ENCODE measurements around the gene TIGD2.

TIGD2 gene

DNA sequence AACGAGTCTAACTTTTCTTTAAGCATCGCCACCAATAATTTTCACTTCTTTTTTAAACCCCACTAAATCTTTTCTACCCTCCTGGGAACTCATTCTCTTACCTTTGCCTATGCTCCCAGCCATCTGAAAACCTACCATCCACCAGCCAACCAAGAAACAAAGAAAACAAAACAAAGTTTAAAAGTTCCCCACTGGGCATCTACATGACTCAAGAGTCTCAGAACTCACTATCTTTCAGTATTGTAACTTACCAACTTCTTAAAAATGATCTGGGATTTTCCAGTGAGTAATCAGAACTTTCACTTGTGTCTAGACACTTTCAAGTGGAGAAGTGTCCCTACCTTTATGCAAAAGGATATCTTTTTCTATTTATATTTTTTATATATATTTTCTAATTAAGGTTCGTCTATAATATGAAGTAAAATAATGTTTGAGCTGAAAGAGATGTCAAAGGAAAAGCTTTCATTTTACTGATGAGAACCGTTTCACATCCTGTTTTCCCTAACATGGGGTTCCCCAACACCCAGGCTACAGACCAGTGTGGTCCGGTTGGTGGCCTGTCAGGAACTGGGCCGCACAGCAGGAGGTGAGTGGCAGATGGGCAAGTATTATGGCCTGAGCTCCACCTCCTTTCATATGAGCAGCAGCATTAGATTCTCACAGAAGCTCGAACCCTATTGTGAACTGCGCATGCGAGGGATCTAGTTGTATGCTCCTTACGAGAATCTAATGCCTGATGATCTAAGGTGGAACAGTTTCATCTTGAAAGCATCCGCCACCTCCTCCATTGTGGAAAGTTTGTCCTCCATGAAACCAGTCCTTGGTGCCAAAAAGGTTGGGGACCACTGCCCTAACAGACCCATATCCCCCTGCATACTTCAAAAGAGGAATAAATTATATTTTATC lies 9.8 kb upstream of the TIGD2 start:
- no peak overlapping the region for H2BK5ac ChIP-seq (ENCODE audit: low read length)
- WGBS (ENCODE audit: extremely low coverage, insufficient coverage, low lambda C conversion rate): 100% methylated on average over 2 of the region's 11 CpGs
- no peak overlapping the region for H3K4me3 ChIP-seq (ENCODE audit: low read length)
- H2AK5ac ChIP-seq (ENCODE audit: low read length): no peak overlapping the region
- H3K23ac ChIP-seq (ENCODE audit: low read length): no peak overlapping the region
- H2BK15ac ChIP-seq (replicated peaks; ENCODE audit: low read depth): no peak overlapping the region
- H3K4me2 ChIP-seq (ENCODE audit: low read length): no peak overlapping the region
- no peaks in the 10 kb centered on the region for H3K27me3 ChIP-seq (ENCODE audit: insufficient read depth, low read length, poor library complexity)
- H3K56ac ChIP-seq (ENCODE audit: low read length): no peak overlapping the region
- H3K79me2 ChIP-seq (ENCODE audit: control insufficient read depth, insufficient read depth, low read length): no peaks in the 10 kb centered on the region
- H3K4ac ChIP-seq (ENCODE audit: low read depth, low read length): no peak overlapping the region
- H3K18ac ChIP-seq (ENCODE audit: low read length): no peak overlapping the region
- no peak overlapping the region for H3K9ac ChIP-seq (ENCODE audit: low read length)
- H3K79me1 ChIP-seq (ENCODE audit: low read length): no peaks in the 10 kb centered on the region
- H4K8ac ChIP-seq (ENCODE audit: low read depth, low read length): no peak overlapping the region
- DNase-seq: no peak
- H3K4me1 ChIP-seq (ENCODE audit: control insufficient read depth, low read depth, low read length): no peaks in the 10 kb centered on the region
- no peak overlapping the region for H4K5ac ChIP-seq (ENCODE audit: low read length)
- H3K36me3 ChIP-seq (ENCODE audit: control insufficient read depth, insufficient read depth, low read length): no peaks in the 10 kb centered on the region
- H2BK120ac ChIP-seq (ENCODE audit: low read depth, low read length): no peak overlapping the region
- no peak overlapping the region for H3K27ac ChIP-seq (ENCODE audit: low read depth, low read length)

DNA sequence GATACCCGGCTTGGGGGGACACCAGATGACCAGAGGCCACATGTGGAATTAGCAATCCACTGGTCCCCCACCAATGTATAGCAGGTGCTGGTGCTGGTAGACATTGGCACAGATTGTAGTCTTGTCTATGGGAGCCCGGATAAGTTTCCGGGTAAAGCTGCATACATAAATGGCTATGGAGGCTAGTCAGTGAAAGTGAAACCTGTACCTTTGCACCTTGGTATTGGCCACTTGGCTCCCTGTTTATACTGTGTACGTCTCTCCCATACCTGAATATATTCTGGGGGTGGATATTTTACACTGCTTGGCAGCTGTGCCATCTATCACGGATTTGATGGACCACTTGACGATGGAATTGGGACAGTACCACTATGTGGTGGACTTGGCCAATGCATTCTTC lies 5.6 kb upstream of the TIGD2 start:
- no peaks in the 10 kb centered on the region for H3K79me1 ChIP-seq (ENCODE audit: low read length)
- H4K5ac ChIP-seq (ENCODE audit: low read length): no peak overlapping the region
- no peak overlapping the region for H4K8ac ChIP-seq (ENCODE audit: low read depth, low read length)
- H3K4me2 ChIP-seq (ENCODE audit: low read length): no peak overlapping the region
- no peak overlapping the region for H2AK5ac ChIP-seq (ENCODE audit: low read length)
- no peak overlapping the region for H2BK5ac ChIP-seq (ENCODE audit: low read length)
- no peak overlapping the region for H2BK15ac ChIP-seq (replicated peaks; ENCODE audit: low read depth)
- no peak overlapping the region for H3K27ac ChIP-seq (ENCODE audit: low read depth, low read length)
- no peak overlapping the region for H3K56ac ChIP-seq (ENCODE audit: low read length)
- no peak overlapping the region for H3K23ac ChIP-seq (ENCODE audit: low read length)
- no peak overlapping the region for H3K4me3 ChIP-seq (ENCODE audit: low read length)
- no peak overlapping the region for H3K9ac ChIP-seq (ENCODE audit: low read length)
- DNase-seq: no peak
- H3K4me1 ChIP-seq (ENCODE audit: control insufficient read depth, low read depth, low read length): peaks cover 3% of the 10 kb centered on the region
- H3K18ac ChIP-seq (ENCODE audit: low read length): no peak overlapping the region
- H3K36me3 ChIP-seq (ENCODE audit: control insufficient read depth, insufficient read depth, low read length): no peaks in the 10 kb centered on the region
- peaks cover 1% of the 10 kb centered on the region for H3K27me3 ChIP-seq (ENCODE audit: insufficient read depth, low read length, poor library complexity)
- WGBS (ENCODE audit: extremely low coverage, insufficient coverage, low lambda C conversion rate): no CpG with 5 or more reads among the region's 6 CpGs
- no peak overlapping the region for H3K4ac ChIP-seq (ENCODE audit: low read depth, low read length)
- no peak overlapping the region for H2BK120ac ChIP-seq (ENCODE audit: low read depth, low read length)
- no peaks in the 10 kb centered on the region for H3K79me2 ChIP-seq (ENCODE audit: control insufficient read depth, insufficient read depth, low read length)

DNA sequence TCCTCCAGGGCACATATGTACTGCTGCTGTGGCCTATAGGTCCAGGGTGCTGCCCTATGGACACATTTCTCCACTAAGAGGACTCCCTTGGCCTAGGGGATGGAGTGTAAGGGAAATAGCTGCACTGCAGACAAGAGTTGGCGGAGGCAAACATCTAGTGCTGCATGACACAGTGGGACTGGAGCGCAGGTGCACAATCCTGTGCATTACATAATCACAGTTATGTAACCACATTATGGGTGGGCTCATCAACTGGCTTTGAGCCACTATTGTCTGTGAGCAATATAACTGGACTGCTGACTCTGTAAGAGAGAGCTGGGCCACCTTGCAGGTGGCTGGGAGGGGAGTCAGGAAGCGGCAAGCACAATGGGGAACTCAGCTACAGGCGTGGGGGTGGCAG lies 3.2 kb upstream of the TIGD2 start:
- no peak overlapping the region for H2AK5ac ChIP-seq (ENCODE audit: low read length)
- H3K9ac ChIP-seq (ENCODE audit: low read length): no peak overlapping the region
- no peaks in the 10 kb centered on the region for H3K36me3 ChIP-seq (ENCODE audit: control insufficient read depth, insufficient read depth, low read length)
- no peak overlapping the region for H4K5ac ChIP-seq (ENCODE audit: low read length)
- no CpG with 5 or more reads among the region's 4 CpGs for WGBS (ENCODE audit: extremely low coverage, insufficient coverage, low lambda C conversion rate)
- DNase-seq: peak; percentile 33
- no peaks in the 10 kb centered on the region for H3K79me2 ChIP-seq (ENCODE audit: control insufficient read depth, insufficient read depth, low read length)
- no peak overlapping the region for H3K4ac ChIP-seq (ENCODE audit: low read depth, low read length)
- H3K56ac ChIP-seq (ENCODE audit: low read length): no peak overlapping the region
- no peak overlapping the region for H3K27ac ChIP-seq (ENCODE audit: low read depth, low read length)
- H3K18ac ChIP-seq (ENCODE audit: low read length): no peak overlapping the region
- H2BK15ac ChIP-seq (replicated peaks; ENCODE audit: low read depth): no peak overlapping the region
- H3K4me1 ChIP-seq (ENCODE audit: control insufficient read depth, low read depth, low read length): peaks cover 8% of the 10 kb centered on the region
- H3K4me2 ChIP-seq (ENCODE audit: low read length): no peak overlapping the region
- H2BK120ac ChIP-seq (ENCODE audit: low read depth, low read length): no peak overlapping the region
- H4K8ac ChIP-seq (ENCODE audit: low read depth, low read length): no peak overlapping the region
- no peaks in the 10 kb centered on the region for H3K79me1 ChIP-seq (ENCODE audit: low read length)
- H3K27me3 ChIP-seq (ENCODE audit: insufficient read depth, low read length, poor library complexity): peaks cover 1% of the 10 kb centered on the region
- H3K23ac ChIP-seq (ENCODE audit: low read length): no peak overlapping the region
- H2BK5ac ChIP-seq (ENCODE audit: low read length): no peak overlapping the region
- no peak overlapping the region for H3K4me3 ChIP-seq (ENCODE audit: low read length)

DNA sequence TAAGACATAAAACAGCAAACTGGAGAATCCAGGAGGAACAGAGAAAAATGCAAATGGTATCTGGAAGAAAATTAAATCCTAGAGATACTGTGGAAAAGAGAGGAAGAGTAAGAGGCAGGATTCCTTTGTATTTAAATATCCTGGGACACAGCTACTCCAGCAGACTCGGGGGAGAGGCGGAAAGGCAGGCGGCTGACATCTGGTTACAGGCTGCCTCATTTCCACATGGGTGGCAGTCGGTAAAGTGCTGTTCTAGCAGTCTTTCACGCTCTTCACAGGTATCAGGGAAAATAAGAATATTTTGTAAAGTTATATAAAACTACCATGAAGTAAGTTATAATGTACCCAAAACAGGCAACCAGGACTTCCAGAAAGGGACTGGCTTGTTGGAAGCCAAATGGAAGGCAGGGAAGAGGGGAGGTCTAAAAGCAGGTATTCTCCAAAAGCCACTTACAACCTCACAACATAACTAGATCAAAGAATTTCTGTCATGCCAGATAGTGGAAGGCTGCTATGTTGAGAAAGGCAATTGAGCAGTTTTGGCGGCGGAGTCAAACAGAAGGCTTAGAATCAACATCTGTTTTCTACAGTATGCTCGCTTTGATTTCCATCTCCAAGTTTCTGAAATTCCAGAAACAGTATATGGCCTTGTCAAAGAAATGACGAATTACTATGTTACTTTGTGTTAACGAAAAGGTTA lies 1.3 kb upstream of the TIGD2 start:
- Histone ChIP-seq H2BK15ac (replicated peaks; ENCODE audit: low read depth) (no peak overlapping the region), H3K23ac (ENCODE audit: low read length) (no peak overlapping the region), H4K5ac (ENCODE audit: low read length) (no peak overlapping the region), H2AK5ac (ENCODE audit: low read length) (no peak overlapping the region), H3K27ac (ENCODE audit: low read depth, low read length) (no peak overlapping the region), H3K4ac (ENCODE audit: low read depth, low read length) (no peak overlapping the region), H3K4me2 (ENCODE audit: low read length) (peak overlapping the region; percentile 86), H3K79me2 (ENCODE audit: control insufficient read depth, insufficient read depth, low read length) (no peaks in the 10 kb centered on the region), H3K36me3 (ENCODE audit: control insufficient read depth, insufficient read depth, low read length) (no peaks in the 10 kb centered on the region), H2BK120ac (ENCODE audit: low read depth, low read length) (no peak overlapping the region), H4K8ac (ENCODE audit: low read depth, low read length) (no peak overlapping the region), H3K56ac (ENCODE audit: low read length) (no peak overlapping the region), H2BK5ac (ENCODE audit: low read length) (no peak overlapping the region), H3K4me3 (ENCODE audit: low read length) (no peak overlapping the region), H3K9ac (ENCODE audit: low read length) (no peak overlapping the region), H3K4me1 (ENCODE audit: control insufficient read depth, low read depth, low read length) (peaks cover 8% of the 10 kb centered on the region), H3K18ac (ENCODE audit: low read length) (no peak overlapping the region), H3K27me3 (ENCODE audit: insufficient read depth, low read length, poor library complexity) (peaks cover 1% of the 10 kb centered on the region), H3K79me1 (ENCODE audit: low read length) (no peaks in the 10 kb centered on the region)
- peak; percentile 40 for DNase-seq
- WGBS (ENCODE audit: extremely low coverage, insufficient coverage, low lambda C conversion rate): no CpG with 5 or more reads among the region's 10 CpGs

DNA sequence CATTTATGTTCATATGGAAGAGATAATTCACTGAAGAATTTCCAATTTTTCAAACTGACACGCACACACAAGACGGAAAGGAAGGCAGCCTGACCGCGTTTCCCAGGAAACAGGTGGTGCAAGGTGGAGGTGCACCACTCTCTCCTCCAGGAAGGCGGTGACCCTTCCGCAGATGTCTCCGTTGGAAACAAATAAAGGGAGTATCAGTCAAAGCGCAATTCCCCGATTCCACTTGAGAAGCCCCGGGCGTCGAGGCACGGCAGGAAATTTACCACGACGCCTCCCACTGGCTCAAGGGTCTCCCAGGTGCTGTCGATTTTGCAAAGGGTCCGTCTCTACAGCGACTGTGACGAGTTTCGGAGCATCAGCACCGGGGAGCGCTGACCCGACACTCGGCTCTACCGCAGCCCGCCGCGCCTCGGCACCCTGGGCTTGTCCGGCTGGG lies 770 bp upstream of the TIGD2 start:
- Histone ChIP-seq H3K27me3 (ENCODE audit: insufficient read depth, low read length, poor library complexity) (peaks cover 1% of the 10 kb centered on the region), H3K79me1 (ENCODE audit: low read length) (no peaks in the 10 kb centered on the region), H2BK120ac (ENCODE audit: low read depth, low read length) (no peak overlapping the region), H4K8ac (ENCODE audit: low read depth, low read length) (no peak overlapping the region), H3K18ac (ENCODE audit: low read length) (no peak overlapping the region), H2BK5ac (ENCODE audit: low read length) (no peak overlapping the region), H4K5ac (ENCODE audit: low read length) (no peak overlapping the region), H3K23ac (ENCODE audit: low read length) (no peak overlapping the region), H2BK15ac (replicated peaks; ENCODE audit: low read depth) (no peak overlapping the region), H3K4me1 (ENCODE audit: control insufficient read depth, low read depth, low read length) (peaks cover 8% of the 10 kb centered on the region), H3K56ac (ENCODE audit: low read length) (peak overlapping the region; percentile 77), H3K4me2 (ENCODE audit: low read length) (peak overlapping the region; percentile 86), H3K27ac (ENCODE audit: low read depth, low read length) (no peak overlapping the region), H3K36me3 (ENCODE audit: control insufficient read depth, insufficient read depth, low read length) (no peaks in the 10 kb centered on the region), H3K4ac (ENCODE audit: low read depth, low read length) (no peak overlapping the region), H2AK5ac (ENCODE audit: low read length) (no peak overlapping the region), H3K4me3 (ENCODE audit: low read length) (peak overlapping the region; percentile 12), H3K9ac (ENCODE audit: low read length) (peak overlapping the region; percentile 44), H3K79me2 (ENCODE audit: control insufficient read depth, insufficient read depth, low read length) (no peaks in the 10 kb centered on the region)
- no CpG with 5 or more reads among the region's 30 CpGs for WGBS (ENCODE audit: extremely low coverage, insufficient coverage, low lambda C conversion rate)
- DNase-seq: peak; percentile 64
